HL-60 (cell line): ENCODE data around the gene CTDP1.

Source experiments
- GABPA ChIP-seq: IDR thresholded peaks from 2 replicates; pipeline ENCODE4 v1.6.1; 2012; ENCODE audit warnings: low read depth
- POLR2AphosphoS5 ChIP-seq: IDR thresholded peaks from 2 replicates; pipeline ENCODE4 v1.6.1; 2012; ENCODE audit warnings: low read depth
- SPI1 ChIP-seq: IDR thresholded peaks from 2 replicates; pipeline ENCODE4 v1.6.1; 2012; ENCODE audit warnings: low read depth, mild to moderate bottlenecking, borderline replicate concordance
- TF ChIP-seq, protein P1 (sequence below): IDR thresholded peaks from one replicate; pipeline ENCODE4 v1.5.1; 2011; ENCODE audit warnings: low read length, control low read depth, inconsistent platforms; ENCODE audit not compliant: insufficient read depth
- TF ChIP-seq, protein P2 (sequence below): IDR thresholded peaks from 2 replicates; pipeline ENCODE4 v1.6.1; 2012; ENCODE audit warnings: low read depth; ENCODE audit not compliant: insufficient replicate concordance

DNA sequence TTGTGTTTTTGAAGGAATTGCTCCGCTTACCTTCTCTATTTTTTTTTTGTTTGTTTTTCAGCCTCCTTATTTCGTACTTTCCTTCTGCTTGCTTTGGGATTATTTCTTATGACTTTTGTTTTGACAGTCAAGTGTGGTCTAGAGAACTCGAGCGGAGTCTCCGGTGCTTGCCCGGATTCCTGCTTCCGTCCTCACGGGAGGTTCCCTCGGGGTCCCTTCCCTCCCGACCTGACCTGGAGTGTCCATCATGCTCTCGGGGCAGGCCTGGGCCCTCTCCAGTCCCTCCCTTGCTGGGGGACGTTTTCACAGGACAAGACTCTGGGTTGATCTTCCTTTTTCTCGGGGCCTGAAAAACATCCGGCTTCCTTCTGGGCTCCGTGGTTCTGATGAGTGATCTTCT is 45.9 kb downstream of the CTDP1 start:
- TF ChIP-seq, protein P1, sequence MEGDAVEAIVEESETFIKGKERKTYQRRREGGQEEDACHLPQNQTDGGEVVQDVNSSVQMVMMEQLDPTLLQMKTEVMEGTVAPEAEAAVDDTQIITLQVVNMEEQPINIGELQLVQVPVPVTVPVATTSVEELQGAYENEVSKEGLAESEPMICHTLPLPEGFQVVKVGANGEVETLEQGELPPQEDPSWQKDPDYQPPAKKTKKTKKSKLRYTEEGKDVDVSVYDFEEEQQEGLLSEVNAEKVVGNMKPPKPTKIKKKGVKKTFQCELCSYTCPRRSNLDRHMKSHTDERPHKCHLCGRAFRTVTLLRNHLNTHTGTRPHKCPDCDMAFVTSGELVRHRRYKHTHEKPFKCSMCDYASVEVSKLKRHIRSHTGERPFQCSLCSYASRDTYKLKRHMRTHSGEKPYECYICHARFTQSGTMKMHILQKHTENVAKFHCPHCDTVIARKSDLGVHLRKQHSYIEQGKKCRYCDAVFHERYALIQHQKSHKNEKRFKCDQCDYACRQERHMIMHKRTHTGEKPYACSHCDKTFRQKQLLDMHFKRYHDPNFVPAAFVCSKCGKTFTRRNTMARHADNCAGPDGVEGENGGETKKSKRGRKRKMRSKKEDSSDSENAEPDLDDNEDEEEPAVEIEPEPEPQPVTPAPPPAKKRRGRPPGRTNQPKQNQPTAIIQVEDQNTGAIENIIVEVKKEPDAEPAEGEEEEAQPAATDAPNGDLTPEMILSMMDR: no peak
- TF ChIP-seq POLR2AphosphoS5 (no peak), SPI1 (no peak), GABPA (no peak)
- TF ChIP-seq, protein P2, sequence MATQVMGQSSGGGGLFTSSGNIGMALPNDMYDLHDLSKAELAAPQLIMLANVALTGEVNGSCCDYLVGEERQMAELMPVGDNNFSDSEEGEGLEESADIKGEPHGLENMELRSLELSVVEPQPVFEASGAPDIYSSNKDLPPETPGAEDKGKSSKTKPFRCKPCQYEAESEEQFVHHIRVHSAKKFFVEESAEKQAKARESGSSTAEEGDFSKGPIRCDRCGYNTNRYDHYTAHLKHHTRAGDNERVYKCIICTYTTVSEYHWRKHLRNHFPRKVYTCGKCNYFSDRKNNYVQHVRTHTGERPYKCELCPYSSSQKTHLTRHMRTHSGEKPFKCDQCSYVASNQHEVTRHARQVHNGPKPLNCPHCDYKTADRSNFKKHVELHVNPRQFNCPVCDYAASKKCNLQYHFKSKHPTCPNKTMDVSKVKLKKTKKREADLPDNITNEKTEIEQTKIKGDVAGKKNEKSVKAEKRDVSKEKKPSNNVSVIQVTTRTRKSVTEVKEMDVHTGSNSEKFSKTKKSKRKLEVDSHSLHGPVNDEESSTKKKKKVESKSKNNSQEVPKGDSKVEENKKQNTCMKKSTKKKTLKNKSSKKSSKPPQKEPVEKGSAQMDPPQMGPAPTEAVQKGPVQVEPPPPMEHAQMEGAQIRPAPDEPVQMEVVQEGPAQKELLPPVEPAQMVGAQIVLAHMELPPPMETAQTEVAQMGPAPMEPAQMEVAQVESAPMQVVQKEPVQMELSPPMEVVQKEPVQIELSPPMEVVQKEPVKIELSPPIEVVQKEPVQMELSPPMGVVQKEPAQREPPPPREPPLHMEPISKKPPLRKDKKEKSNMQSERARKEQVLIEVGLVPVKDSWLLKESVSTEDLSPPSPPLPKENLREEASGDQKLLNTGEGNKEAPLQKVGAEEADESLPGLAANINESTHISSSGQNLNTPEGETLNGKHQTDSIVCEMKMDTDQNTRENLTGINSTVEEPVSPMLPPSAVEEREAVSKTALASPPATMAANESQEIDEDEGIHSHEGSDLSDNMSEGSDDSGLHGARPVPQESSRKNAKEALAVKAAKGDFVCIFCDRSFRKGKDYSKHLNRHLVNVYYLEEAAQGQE: no peak
